ENCODE data around the gene ZNF778. TPM values are rescaled to one million over a fixed set of nuclear protein-coding genes. Genes with fewer than 3 reads are reported as not detected.

ZNF778 gene
- total and polyA plus RNA-seq, 2 of the 13 experiments (the other 11 are each of a cell fraction or from before 2014, with no cell fraction given) = 3.8 to 7.2 TPM

- H3K4me2 ChIP-seq (ENCODE audit: low read depth, low read length) = no peak overlapping the region
- in situ Hi-C loops (cut with HindIII; ENCODE audit: extremely low pct_ligation_motif_present, low pct_unique_long_range_greater_than_20kb) = no loop called here
- CTCF ChIA-PET (ENCODE audit: low intra/inter-chr PET ratio, low total read pairs) = no interaction called here
- peaks cover 8% of the 10 kb centered on the region for H3K79me2 ChIP-seq (ENCODE audit: insufficient read depth, low read length)
- no TSS peak for BruUV-seq (replicated peaks)
- no peak overlapping the region for H3K4me3 ChIP-seq (replicated peaks in 1 of 3; ENCODE audit: insufficient read depth in 1 of 3, low read depth in 2 of 3, low read length in 3 of 3)
- POLR2A ChIA-PET = no interaction called here
- intact Hi-C loops (cut with micrococcal nuclease; ENCODE audit: unreplicated experiment) = loop anchor here (5.0 kb wide), 1 partner anchor 47 kb away; the partner anchor contains the start of gene CDH15
- H3K27me3 ChIP-seq (ENCODE audit: control insufficient read depth in 1 of 2, insufficient read depth in 2 of 2, low read length in 2 of 2) = no peaks in the 10 kb centered on the region; a peak in 1 of 5 replicates
- FAIRE-seq (no peak), ATAC-seq (no peak), DNase-seq (ENCODE audit: low spot score) (no peak)
- peaks cover 10% of the 10 kb centered on the region; the same call in 1 of the 2 replicates for H3K4me1 ChIP-seq (ENCODE audit: insufficient read depth, low read length)
- H4K20me1 ChIP-seq (ENCODE audit: insufficient read depth, low read length) = no peaks in the 10 kb centered on the region
- H3K9ac ChIP-seq (ENCODE audit: insufficient read depth, low read depth, low read length) = no peak overlapping the region; the same call in 1 of the 2 replicates
- H3K27ac ChIP-seq (ENCODE audit: extremely low read length, insufficient read depth, low read length) = no peak overlapping the region
- peaks cover 16 to 26% of the 10 kb centered on the region in 2 experiments for H3K36me3 ChIP-seq (replicated peaks in 1 of 2; ENCODE audit: control insufficient read depth in 1 of 2, insufficient read depth in 2 of 2, low read length in 2 of 2)
- no peak overlapping the region for H2AFZ ChIP-seq (ENCODE audit: low read length)
- WGBS (ENCODE audit: low lambda C conversion rate) = 78% methylated on average over 5 of the region's 5 CpGs
- H3K9me3 ChIP-seq (ENCODE audit: low read length) = no peaks in the 10 kb centered on the region
- TF ChIP-seq CTCF (CRISPR knock-in tag; IDR thresholded peaks at IDR 0.05) = no peak
- TF ChIP-seq ZNF432 (CRISPR knock-in tag; IDR thresholded peaks at IDR 0.05; ENCODE audit: borderline replicate concordance) = no peak
- TF ChIP-seq ARID2 (CRISPR knock-in tag; IDR thresholded peaks at IDR 0.05; ENCODE audit: borderline replicate concordance) = no peak
- no peak for TF ChIP-seq PAXIP1 (CRISPR knock-in tag; conservative IDR thresholded peaks at IDR 0.05)
- TF ChIP-seq ZNF777 (CRISPR knock-in tag; IDR thresholded peaks at IDR 0.05) = no peak
- no peak for TF ChIP-seq PAWR (CRISPR knock-in tag; IDR thresholded peaks at IDR 0.05; ENCODE audit: borderline replicate concordance)
- no peak for TF ChIP-seq ZMYM4 (CRISPR knock-in tag; IDR thresholded peaks at IDR 0.05)
- TF ChIP-seq MEIS1 (CRISPR knock-in tag; IDR thresholded peaks at IDR 0.05; ENCODE audit: borderline replicate concordance) = no peak
- TF ChIP-seq FOXO4 (CRISPR knock-in tag; conservative IDR thresholded peaks at IDR 0.05) = no peak
- no peak for TF ChIP-seq ZNF569 (CRISPR knock-in tag; IDR thresholded peaks at IDR 0.05; ENCODE audit: borderline replicate concordance)
- TF ChIP-seq ZNF33B (CRISPR knock-in tag; IDR thresholded peaks at IDR 0.05) = no peak
- TF ChIP-seq RFX5 (IDR thresholded peaks at IDR 0.05; ENCODE audit: low read depth, low read length) = no peak
Measured at GRCh38 chr16:89219365-89219764, 1.9 kb downstream of the ZNF778 start.

Data from HepG2 (cell line).